SK-N-SH treated with all-trans-retinoic acid at 6 μM for 48 hours (cell line): ENCODE measurements around the gene SDR39U1.

Experiments
- ATAC-seq: fragments of 200-7000 bp; cut with Tn5 transposase; 3 replicates; pipeline ENCODE4 v1.9.1; 2020; ENCODE audit warnings: mild to moderate bottlenecking, moderate library complexity
- BACH2 ChIP-seq: fragments of 250-450 bp; sonication (Bioruptor Pico); IDR thresholded peaks from 2 replicates; pipeline ENCODE4 v1.9.0; 2021; ENCODE audit warnings: mild to moderate bottlenecking, borderline replicate concordance
- CSDC2 ChIP-seq: fragments of 250-450 bp; sonication (Bioruptor Pico); IDR thresholded peaks from 2 replicates; pipeline ENCODE4 v1.5.0; 2020; ENCODE audit warnings: mild to moderate bottlenecking, moderate library complexity
- CSRNP3 ChIP-seq: fragments of 250-450 bp; sonication (Bioruptor Pico); IDR thresholded peaks from 2 replicates; pipeline ENCODE4 v1.5.1; 2021; ENCODE audit warnings: mild to moderate bottlenecking, moderate library complexity
- ESRRG ChIP-seq: fragments of 250-450 bp; sonication (Bioruptor Pico); IDR thresholded peaks from 2 replicates; pipeline ENCODE4 v1.6.1; 2021; ENCODE audit warnings: mild to moderate bottlenecking
- ISL1 ChIP-seq: fragments of 250-450 bp; sonication (Bioruptor Pico); IDR thresholded peaks from 2 replicates; pipeline ENCODE4 v2.1.2; 2022; ENCODE audit warnings: mild to moderate bottlenecking, moderate library complexity
- OSR1 ChIP-seq: fragments of 250-450 bp; sonication (Bioruptor Pico); IDR thresholded peaks from 2 replicates; pipeline ENCODE4 v1.8.0; 2022; ENCODE audit warnings: moderate library complexity, mild to moderate bottlenecking, inconsistent platforms
- PPARA ChIP-seq: fragments of 250-450 bp; sonication (Bioruptor Pico); IDR thresholded peaks from 2 replicates; pipeline ENCODE4 v1.5.0; 2020; ENCODE audit warnings: mild to moderate bottlenecking, borderline replicate concordance
- RARB ChIP-seq: fragments of 250-450 bp; sonication (Bioruptor Pico); IDR thresholded peaks from 2 replicates; pipeline ENCODE4 v1.8.0; 2021; ENCODE audit warnings: mild to moderate bottlenecking, moderate library complexity
- TCF4 ChIP-seq: fragments of 250-450 bp; sonication (Bioruptor Pico); IDR thresholded peaks from 2 replicates; pipeline ENCODE4 v1.8.0; 2021; ENCODE audit warnings: mild to moderate bottlenecking, moderate library complexity, borderline replicate concordance
- ZC3H10 ChIP-seq: fragments of 250-450 bp; sonication (Bioruptor Pico); IDR thresholded peaks from 2 replicates; pipeline ENCODE4 v1.5.1; 2021; ENCODE audit warnings: mild to moderate bottlenecking, moderate library complexity
- ZFP3 ChIP-seq: fragments of 250-450 bp; sonication (Bioruptor Pico); IDR thresholded peaks from 2 replicates; pipeline ENCODE4 v1.5.0; 2020; ENCODE audit warnings: mild to moderate bottlenecking, moderate library complexity
- ZFP30 ChIP-seq: fragments of 450-650 bp; formaldehyde crosslinking; IDR thresholded peaks from 2 replicates; pipeline ENCODE4 v1.5.0; 2022; ENCODE audit warnings: mild to moderate bottlenecking, moderate library complexity
- ZNF565 ChIP-seq: fragments of 450-650 bp; formaldehyde crosslinking; conservative IDR thresholded peaks from 2 replicates; pipeline ENCODE4 v1.5.0; 2020; ENCODE audit warnings: low read depth, mild to moderate bottlenecking, moderate library complexity
- ZNF70 ChIP-seq: fragments of 450-650 bp; formaldehyde crosslinking; IDR thresholded peaks from 2 replicates; pipeline ENCODE4 v1.5.0; 2020; ENCODE audit warnings: mild to moderate bottlenecking, moderate library complexity
- ZNF8 ChIP-seq: fragments of 450-650 bp; formaldehyde crosslinking; IDR thresholded peaks from 2 replicates; pipeline ENCODE4 v1.5.0; 2020; ENCODE audit warnings: mild to moderate bottlenecking, moderate library complexity
- TF ChIP-seq, protein P1 (sequence below): fragments of 250-450 bp; sonication (Bioruptor Pico); IDR thresholded peaks from 2 replicates; pipeline ENCODE4 v1.5.1; 2020; ENCODE audit warnings: low read depth, mild to moderate bottlenecking, moderate library complexity
- TF ChIP-seq, protein P2 (sequence below): fragments of 250-450 bp; sonication (Bioruptor Pico); IDR thresholded peaks from 2 replicates; pipeline ENCODE4 v1.5.0; 2020; ENCODE audit warnings: mild to moderate bottlenecking, moderate library complexity
- TF ChIP-seq, protein P3 (sequence below): fragments of 250-450 bp; sonication (Bioruptor Pico); IDR thresholded peaks from 2 replicates; pipeline ENCODE4 v1.8.0; 2020; ENCODE audit warnings: mild to moderate bottlenecking, moderate library complexity, borderline replicate concordance
- TF ChIP-seq, protein P4 (sequence below): fragments of 250-450 bp; sonication (Bioruptor Pico); IDR thresholded peaks from 2 replicates; pipeline ENCODE4 v1.8.0; 2021; ENCODE audit warnings: low read depth, mild to moderate bottlenecking, moderate library complexity, borderline replicate concordance

Gene SDR39U1

GRCh38 chr14:24401810-24402702, 40.5 kb downstream of the SDR39U1 start (continued):
- TF ChIP-seq, protein P1, sequence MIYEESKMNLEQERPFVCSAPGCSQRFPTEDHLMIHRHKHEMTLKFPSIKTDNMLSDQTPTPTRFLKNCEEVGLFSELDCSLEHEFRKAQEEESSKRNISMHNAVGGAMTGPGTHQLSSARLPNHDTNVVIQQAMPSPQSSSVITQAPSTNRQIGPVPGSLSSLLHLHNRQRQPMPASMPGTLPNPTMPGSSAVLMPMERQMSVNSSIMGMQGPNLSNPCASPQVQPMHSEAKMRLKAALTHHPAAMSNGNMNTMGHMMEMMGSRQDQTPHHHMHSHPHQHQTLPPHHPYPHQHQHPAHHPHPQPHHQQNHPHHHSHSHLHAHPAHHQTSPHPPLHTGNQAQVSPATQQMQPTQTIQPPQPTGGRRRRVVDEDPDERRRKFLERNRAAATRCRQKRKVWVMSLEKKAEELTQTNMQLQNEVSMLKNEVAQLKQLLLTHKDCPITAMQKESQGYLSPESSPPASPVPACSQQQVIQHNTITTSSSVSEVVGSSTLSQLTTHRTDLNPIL (CRISPR knock-in tag), result no peak
- TF ChIP-seq CSRNP3 (CRISPR knock-in tag), result no peak
- no peak for TF ChIP-seq ZC3H10 (CRISPR knock-in tag)
- TF ChIP-seq PPARA (CRISPR knock-in tag), result no peak
- TF ChIP-seq, protein P2, sequence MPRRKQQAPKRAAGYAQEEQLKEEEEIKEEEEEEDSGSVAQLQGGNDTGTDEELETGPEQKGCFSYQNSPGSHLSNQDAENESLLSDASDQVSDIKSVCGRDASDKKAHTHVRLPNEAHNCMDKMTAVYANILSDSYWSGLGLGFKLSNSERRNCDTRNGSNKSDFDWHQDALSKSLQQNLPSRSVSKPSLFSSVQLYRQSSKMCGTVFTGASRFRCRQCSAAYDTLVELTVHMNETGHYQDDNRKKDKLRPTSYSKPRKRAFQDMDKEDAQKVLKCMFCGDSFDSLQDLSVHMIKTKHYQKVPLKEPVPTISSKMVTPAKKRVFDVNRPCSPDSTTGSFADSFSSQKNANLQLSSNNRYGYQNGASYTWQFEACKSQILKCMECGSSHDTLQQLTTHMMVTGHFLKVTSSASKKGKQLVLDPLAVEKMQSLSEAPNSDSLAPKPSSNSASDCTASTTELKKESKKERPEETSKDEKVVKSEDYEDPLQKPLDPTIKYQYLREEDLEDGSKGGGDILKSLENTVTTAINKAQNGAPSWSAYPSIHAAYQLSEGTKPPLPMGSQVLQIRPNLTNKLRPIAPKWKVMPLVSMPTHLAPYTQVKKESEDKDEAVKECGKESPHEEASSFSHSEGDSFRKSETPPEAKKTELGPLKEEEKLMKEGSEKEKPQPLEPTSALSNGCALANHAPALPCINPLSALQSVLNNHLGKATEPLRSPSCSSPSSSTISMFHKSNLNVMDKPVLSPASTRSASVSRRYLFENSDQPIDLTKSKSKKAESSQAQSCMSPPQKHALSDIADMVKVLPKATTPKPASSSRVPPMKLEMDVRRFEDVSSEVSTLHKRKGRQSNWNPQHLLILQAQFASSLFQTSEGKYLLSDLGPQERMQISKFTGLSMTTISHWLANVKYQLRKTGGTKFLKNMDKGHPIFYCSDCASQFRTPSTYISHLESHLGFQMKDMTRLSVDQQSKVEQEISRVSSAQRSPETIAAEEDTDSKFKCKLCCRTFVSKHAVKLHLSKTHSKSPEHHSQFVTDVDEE (CRISPR knock-in tag), result no peak
- no peak for TF ChIP-seq ZFP30 (CRISPR knock-in tag)
- no peak for TF ChIP-seq ZFP3 (CRISPR knock-in tag)

- no peak for TF ChIP-seq ZFP30 (CRISPR knock-in tag)
- TF ChIP-seq ZNF8 (CRISPR knock-in tag), result no peak
- no peak for TF ChIP-seq OSR1 (CRISPR knock-in tag)
- TF ChIP-seq, protein P3, sequence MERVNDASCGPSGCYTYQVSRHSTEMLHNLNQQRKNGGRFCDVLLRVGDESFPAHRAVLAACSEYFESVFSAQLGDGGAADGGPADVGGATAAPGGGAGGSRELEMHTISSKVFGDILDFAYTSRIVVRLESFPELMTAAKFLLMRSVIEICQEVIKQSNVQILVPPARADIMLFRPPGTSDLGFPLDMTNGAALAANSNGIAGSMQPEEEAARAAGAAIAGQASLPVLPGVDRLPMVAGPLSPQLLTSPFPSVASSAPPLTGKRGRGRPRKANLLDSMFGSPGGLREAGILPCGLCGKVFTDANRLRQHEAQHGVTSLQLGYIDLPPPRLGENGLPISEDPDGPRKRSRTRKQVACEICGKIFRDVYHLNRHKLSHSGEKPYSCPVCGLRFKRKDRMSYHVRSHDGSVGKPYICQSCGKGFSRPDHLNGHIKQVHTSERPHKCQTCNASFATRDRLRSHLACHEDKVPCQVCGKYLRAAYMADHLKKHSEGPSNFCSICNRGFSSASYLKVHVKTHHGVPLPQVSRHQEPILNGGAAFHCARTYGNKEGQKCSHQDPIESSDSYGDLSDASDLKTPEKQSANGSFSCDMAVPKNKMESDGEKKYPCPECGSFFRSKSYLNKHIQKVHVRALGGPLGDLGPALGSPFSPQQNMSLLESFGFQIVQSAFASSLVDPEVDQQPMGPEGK (CRISPR knock-in tag), result no peak
- TF ChIP-seq TCF4 (CRISPR knock-in tag), result no peak
- no peak for TF ChIP-seq ISL1 (CRISPR knock-in tag)
- TF ChIP-seq, protein P2 (CRISPR knock-in tag), result no peak
- no peak for TF ChIP-seq ZNF70 (CRISPR knock-in tag)
- TF ChIP-seq CSDC2, result no peak
- TF ChIP-seq PPARA (CRISPR knock-in tag), result no peak
- no peak for TF ChIP-seq CSRNP3 (CRISPR knock-in tag)
- TF ChIP-seq RARB (CRISPR knock-in tag), result no peak
- TF ChIP-seq, protein P4, sequence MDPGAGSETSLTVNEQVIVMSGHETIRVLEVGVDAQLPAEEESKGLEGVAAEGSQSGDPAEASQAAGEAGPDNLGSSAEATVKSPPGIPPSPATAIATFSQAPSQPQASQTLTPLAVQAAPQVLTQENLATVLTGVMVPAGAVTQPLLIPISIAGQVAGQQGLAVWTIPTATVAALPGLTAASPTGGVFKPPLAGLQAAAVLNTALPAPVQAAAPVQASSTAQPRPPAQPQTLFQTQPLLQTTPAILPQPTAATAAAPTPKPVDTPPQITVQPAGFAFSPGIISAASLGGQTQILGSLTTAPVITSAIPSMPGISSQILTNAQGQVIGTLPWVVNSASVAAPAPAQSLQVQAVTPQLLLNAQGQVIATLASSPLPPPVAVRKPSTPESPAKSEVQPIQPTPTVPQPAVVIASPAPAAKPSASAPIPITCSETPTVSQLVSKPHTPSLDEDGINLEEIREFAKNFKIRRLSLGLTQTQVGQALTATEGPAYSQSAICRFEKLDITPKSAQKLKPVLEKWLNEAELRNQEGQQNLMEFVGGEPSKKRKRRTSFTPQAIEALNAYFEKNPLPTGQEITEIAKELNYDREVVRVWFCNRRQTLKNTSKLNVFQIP (CRISPR knock-in tag), result no peak
- TF ChIP-seq ESRRG (CRISPR knock-in tag), result no peak
- no peak for TF ChIP-seq ZFP3 (CRISPR knock-in tag)
- TF ChIP-seq BACH2 (CRISPR knock-in tag), result no peak
- TF ChIP-seq ZNF565 (CRISPR knock-in tag), result no peak
- no peak for ATAC-seq
Measured at GRCh38 chr14:24399999-24400718, 42.4 kb downstream of the SDR39U1 start.
